ENCODE measurements around the gene SNAP25.
A peak's percentile ranks its signal among the peaks of the same experiment; 100 is the strongest.

The SNAP25 gene

GRCh38 chr20:10264166-10264558, 45.5 kb downstream of the SNAP25 start:
- peaks cover 22% of the 10 kb centered on the region for H3K4me1 ChIP-seq (ENCODE audit: control insufficient read depth, insufficient read depth, low read length)
- no peaks in the 10 kb centered on the region for H3K9me3 ChIP-seq (ENCODE audit: control insufficient read depth, insufficient read depth, low read depth, low read length)
- no peaks in the 10 kb centered on the region for H3K27me3 ChIP-seq (ENCODE audit: control insufficient read depth, insufficient read depth, low read length)
- H3K4me3 ChIP-seq (ENCODE audit: low read depth, low read length), result no peak overlapping the region
- no peaks in the 10 kb centered on the region for H3K36me3 ChIP-seq (ENCODE audit: control insufficient read depth, insufficient read depth, low read length)
- no peak overlapping the region for H3K27ac ChIP-seq (ENCODE audit: low read depth, low read length)
- no peak overlapping the region for H3K9ac ChIP-seq (ENCODE audit: low read length)

- H3K9ac ChIP-seq (ENCODE audit: low read length), result no peak overlapping the region
- H3K27me3 ChIP-seq (ENCODE audit: control insufficient read depth, insufficient read depth, low read length), result no peaks in the 10 kb centered on the region
- no peak overlapping the region for H3K27ac ChIP-seq (ENCODE audit: low read depth, low read length)
- H3K4me1 ChIP-seq (ENCODE audit: control insufficient read depth, insufficient read depth, low read length), result peaks cover 17% of the 10 kb centered on the region
- no peak overlapping the region for H3K4me3 ChIP-seq (ENCODE audit: low read depth, low read length)
- H3K9me3 ChIP-seq (ENCODE audit: control insufficient read depth, insufficient read depth, low read depth, low read length), result no peaks in the 10 kb centered on the region
- no peaks in the 10 kb centered on the region for H3K36me3 ChIP-seq (ENCODE audit: control insufficient read depth, insufficient read depth, low read length)
These were observed 50.0 kb downstream of the SNAP25 start for GRCh38 chr20:10268636-10269035.

- H3K36me3 ChIP-seq (ENCODE audit: control insufficient read depth, insufficient read depth, low read length), result no peaks in the 10 kb centered on the region
- no peak overlapping the region for H3K4me3 ChIP-seq (ENCODE audit: low read depth, low read length)
- H3K27ac ChIP-seq (ENCODE audit: low read depth, low read length), result no peak overlapping the region
- no peaks in the 10 kb centered on the region for H3K9me3 ChIP-seq (ENCODE audit: control insufficient read depth, insufficient read depth, low read depth, low read length)
- no peak overlapping the region for H3K9ac ChIP-seq (ENCODE audit: low read length)
- H3K4me1 ChIP-seq (ENCODE audit: control insufficient read depth, insufficient read depth, low read length), result peaks cover 7% of the 10 kb centered on the region; the same call in 1 of the 2 replicates
- H3K27me3 ChIP-seq (ENCODE audit: control insufficient read depth, insufficient read depth, low read length), result no peaks in the 10 kb centered on the region
These were observed 52.0 kb downstream of the SNAP25 start for GRCh38 chr20:10270630-10271029.

GRCh38 chr20:10271494-10272219, 53.0 kb downstream of the SNAP25 start:
- no peaks in the 10 kb centered on the region for H3K4me1 ChIP-seq (ENCODE audit: control insufficient read depth, insufficient read depth, low read length)
- no peak overlapping the region for H3K27ac ChIP-seq (ENCODE audit: low read depth, low read length)
- no peak overlapping the region for H3K4me3 ChIP-seq (ENCODE audit: low read depth, low read length)
- H3K27me3 ChIP-seq (ENCODE audit: control insufficient read depth, insufficient read depth, low read length), result no peaks in the 10 kb centered on the region
- H3K9ac ChIP-seq (ENCODE audit: low read length), result no peak overlapping the region
- H3K36me3 ChIP-seq (ENCODE audit: control insufficient read depth, insufficient read depth, low read length), result no peaks in the 10 kb centered on the region
- no peaks in the 10 kb centered on the region for H3K9me3 ChIP-seq (ENCODE audit: control insufficient read depth, insufficient read depth, low read depth, low read length)

GRCh38 chr20:10276878-10277580, 58.4 kb downstream of the SNAP25 start:
- Histone ChIP-seq H3K9ac (ENCODE audit: low read length) (no peak overlapping the region), H3K36me3 (ENCODE audit: control insufficient read depth, insufficient read depth, low read length) (no peaks in the 10 kb centered on the region), H3K4me3 (ENCODE audit: low read depth, low read length) (no peak overlapping the region), H3K9me3 (ENCODE audit: control insufficient read depth, insufficient read depth, low read depth, low read length) (no peaks in the 10 kb centered on the region), H3K4me1 (ENCODE audit: control insufficient read depth, insufficient read depth, low read length) (peaks cover 31% of the 10 kb centered on the region), H3K27ac (ENCODE audit: low read depth, low read length) (no peak overlapping the region), H3K27me3 (ENCODE audit: control insufficient read depth, insufficient read depth, low read length) (peaks cover 3% of the 10 kb centered on the region; the same call in 1 of the 2 replicates)

- no peak overlapping the region for H3K4me3 ChIP-seq (ENCODE audit: low read depth, low read length)
- H3K4me1 ChIP-seq (ENCODE audit: control insufficient read depth, insufficient read depth, low read length), result peaks cover 33% of the 10 kb centered on the region
- H3K9me3 ChIP-seq (ENCODE audit: control insufficient read depth, insufficient read depth, low read depth, low read length), result no peaks in the 10 kb centered on the region
- H3K9ac ChIP-seq (ENCODE audit: low read length), result no peak overlapping the region
- no peak overlapping the region for H3K27ac ChIP-seq (ENCODE audit: low read depth, low read length)
- H3K27me3 ChIP-seq (ENCODE audit: control insufficient read depth, insufficient read depth, low read length), result peaks cover 3% of the 10 kb centered on the region; the same call in 1 of the 2 replicates
- H3K36me3 ChIP-seq (ENCODE audit: control insufficient read depth, insufficient read depth, low read length), result no peaks in the 10 kb centered on the region
These were observed 59.0 kb downstream of the SNAP25 start for GRCh38 chr20:10277616-10278015.

- peaks cover 40% of the 10 kb centered on the region for H3K4me1 ChIP-seq (ENCODE audit: control insufficient read depth, insufficient read depth, low read length)
- no peaks in the 10 kb centered on the region for H3K36me3 ChIP-seq (ENCODE audit: control insufficient read depth, insufficient read depth, low read length)
- no peak overlapping the region for H3K27ac ChIP-seq (ENCODE audit: low read depth, low read length)
- no peaks in the 10 kb centered on the region for H3K9me3 ChIP-seq (ENCODE audit: control insufficient read depth, insufficient read depth, low read depth, low read length)
- H3K4me3 ChIP-seq (ENCODE audit: low read depth, low read length), result no peak overlapping the region
- no peak overlapping the region for H3K9ac ChIP-seq (ENCODE audit: low read length)
- H3K27me3 ChIP-seq (ENCODE audit: control insufficient read depth, insufficient read depth, low read length), result peaks cover 3% of the 10 kb centered on the region; the same call in 1 of the 2 replicates
These were observed 59.8 kb downstream of the SNAP25 start for GRCh38 chr20:10278412-10278811.

GRCh38 chr20:10280018-10280908, 61.6 kb downstream of the SNAP25 start:
- Histone ChIP-seq H3K4me3 (ENCODE audit: low read depth, low read length) (peak overlapping the region; percentile 10; the same call in 1 of the 2 replicates), H3K9me3 (ENCODE audit: control insufficient read depth, insufficient read depth, low read depth, low read length) (no peaks in the 10 kb centered on the region), H3K27me3 (ENCODE audit: control insufficient read depth, insufficient read depth, low read length) (peaks cover 3% of the 10 kb centered on the region; the same call in 1 of the 2 replicates), H3K27ac (ENCODE audit: low read depth, low read length) (peak overlapping the region; percentile 2; the same call in 1 of the 2 replicates), H3K36me3 (ENCODE audit: control insufficient read depth, insufficient read depth, low read length) (no peaks in the 10 kb centered on the region), H3K4me1 (ENCODE audit: control insufficient read depth, insufficient read depth, low read length) (peaks cover 40% of the 10 kb centered on the region), H3K9ac (ENCODE audit: low read length) (no peak overlapping the region)

GRCh38 chr20:10281911-10282310, 63.3 kb downstream of the SNAP25 start:
- Histone ChIP-seq H3K36me3 (ENCODE audit: control insufficient read depth, insufficient read depth, low read length) (no peaks in the 10 kb centered on the region), H3K4me1 (ENCODE audit: control insufficient read depth, insufficient read depth, low read length) (peaks cover 48% of the 10 kb centered on the region), H3K27me3 (ENCODE audit: control insufficient read depth, insufficient read depth, low read length) (peaks cover 3% of the 10 kb centered on the region; the same call in 1 of the 2 replicates), H3K9me3 (ENCODE audit: control insufficient read depth, insufficient read depth, low read depth, low read length) (no peaks in the 10 kb centered on the region), H3K9ac (ENCODE audit: low read length) (no peak overlapping the region), H3K27ac (ENCODE audit: low read depth, low read length) (no peak overlapping the region), H3K4me3 (ENCODE audit: low read depth, low read length) (no peak overlapping the region)

GRCh38 chr20:10282979-10283456, 64.4 kb downstream of the SNAP25 start:
- Histone ChIP-seq H3K36me3 (ENCODE audit: control insufficient read depth, insufficient read depth, low read length) (no peaks in the 10 kb centered on the region), H3K4me3 (ENCODE audit: low read depth, low read length) (no peak overlapping the region), H3K9me3 (ENCODE audit: control insufficient read depth, insufficient read depth, low read depth, low read length) (no peaks in the 10 kb centered on the region), H3K27me3 (ENCODE audit: control insufficient read depth, insufficient read depth, low read length) (peaks cover 3% of the 10 kb centered on the region; the same call in 1 of the 2 replicates), H3K9ac (ENCODE audit: low read length) (no peak overlapping the region), H3K27ac (ENCODE audit: low read depth, low read length) (no peak overlapping the region), H3K4me1 (ENCODE audit: control insufficient read depth, insufficient read depth, low read length) (peaks cover 44% of the 10 kb centered on the region)

Measured in HUES6 (cell line).